Stimulated activated CD4-positive, alpha-beta T cell treated with anti-CD3 and anti-CD28 coated beads, Interleukin-4, amount 100 ng/mL, for 48 hours (primary cell): ENCODE data around the gene C6orf141.

Experiments
- DNase-seq, 2 donors: peaks; one replicate each; pipeline ENCODE4 v3.0.0-alpha.2; 2020; ENCODE audit warnings: low read depth in 2 of 2

Gene C6orf141

DNA sequence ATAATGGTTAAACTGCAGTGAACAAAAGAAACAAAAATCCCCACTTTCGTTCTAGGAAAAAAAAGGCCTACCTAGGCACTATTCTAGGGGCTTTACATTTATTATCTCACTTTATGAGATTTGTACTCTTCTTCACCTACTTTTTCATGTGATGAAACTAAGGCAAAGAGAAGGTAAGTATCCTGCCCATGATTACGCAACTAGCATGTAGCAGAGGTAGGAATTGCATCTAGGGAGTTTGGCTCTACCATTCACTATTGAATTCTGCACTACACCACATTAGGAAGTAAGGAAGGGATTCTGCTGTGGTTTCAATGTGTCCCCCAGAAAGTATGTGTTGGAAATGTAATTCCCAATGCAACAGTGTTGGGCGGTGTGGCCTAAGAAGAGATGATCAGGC is 11.4 kb upstream of the C6orf141 start:
- no peak for DNase-seq

DNA sequence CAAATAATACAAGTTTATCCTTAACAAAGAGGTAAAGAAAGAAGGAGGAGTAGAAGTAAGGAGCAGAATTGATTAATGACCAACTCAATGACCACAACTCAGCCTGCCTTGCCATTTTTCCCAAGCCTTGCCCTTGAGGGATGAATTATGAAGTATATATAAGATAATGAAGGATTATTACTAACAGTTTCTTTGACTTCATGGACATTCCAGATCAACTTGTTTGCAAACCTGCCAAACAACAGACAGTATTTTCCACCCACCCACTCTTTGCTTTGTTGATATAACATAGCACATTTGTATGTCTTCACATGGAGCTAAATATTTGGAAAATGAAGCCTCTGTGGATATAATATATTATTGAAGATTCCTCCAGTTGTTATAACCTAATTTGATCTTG is 9.9 kb upstream of the C6orf141 start:
- no peak for DNase-seq

DNA sequence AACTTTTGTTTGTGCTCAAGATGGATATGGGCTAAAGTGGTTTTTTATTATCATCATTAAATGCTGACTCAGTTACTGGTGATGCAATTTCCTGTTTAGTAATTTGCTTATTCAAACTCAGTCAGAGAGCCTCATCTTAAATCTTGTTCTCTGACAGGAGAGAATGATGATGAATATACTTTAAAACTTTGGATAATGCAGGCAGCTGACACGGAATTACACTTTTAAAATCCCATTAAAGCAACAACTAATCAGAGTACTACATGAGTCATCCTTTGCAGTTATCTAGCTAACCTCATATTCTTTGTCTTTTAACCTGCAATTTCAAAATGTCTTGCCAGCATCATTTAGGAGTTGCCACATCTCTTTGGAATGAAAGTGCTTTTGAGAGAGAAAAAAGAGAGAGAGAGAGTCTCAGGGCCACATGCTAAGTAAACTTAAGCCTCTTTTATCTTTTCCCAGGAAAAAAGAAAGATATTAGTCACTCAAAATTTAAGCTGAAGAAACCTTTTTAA is 9.2 kb upstream of the C6orf141 start:
- DNase-seq = no peak

DNA sequence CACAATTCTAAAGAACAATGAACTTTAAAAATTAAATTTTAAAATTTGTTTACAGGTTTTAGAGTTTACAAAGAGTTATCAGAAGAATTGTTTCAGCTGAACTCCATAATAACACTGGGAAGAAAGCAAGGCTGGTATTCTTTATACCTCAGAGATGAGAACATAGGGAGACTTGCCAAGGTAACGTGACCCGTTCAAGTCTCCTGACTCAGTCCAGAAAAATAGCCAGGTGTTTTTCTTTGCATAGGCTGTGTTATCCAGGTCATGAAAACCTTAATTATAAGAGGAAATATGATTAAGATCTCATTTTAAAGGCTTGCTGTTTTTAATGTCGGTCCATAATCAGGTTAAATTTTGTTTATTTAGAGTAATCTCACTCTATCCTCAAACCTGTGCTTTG is 8.5 kb upstream of the C6orf141 start:
- no peak for DNase-seq

DNA sequence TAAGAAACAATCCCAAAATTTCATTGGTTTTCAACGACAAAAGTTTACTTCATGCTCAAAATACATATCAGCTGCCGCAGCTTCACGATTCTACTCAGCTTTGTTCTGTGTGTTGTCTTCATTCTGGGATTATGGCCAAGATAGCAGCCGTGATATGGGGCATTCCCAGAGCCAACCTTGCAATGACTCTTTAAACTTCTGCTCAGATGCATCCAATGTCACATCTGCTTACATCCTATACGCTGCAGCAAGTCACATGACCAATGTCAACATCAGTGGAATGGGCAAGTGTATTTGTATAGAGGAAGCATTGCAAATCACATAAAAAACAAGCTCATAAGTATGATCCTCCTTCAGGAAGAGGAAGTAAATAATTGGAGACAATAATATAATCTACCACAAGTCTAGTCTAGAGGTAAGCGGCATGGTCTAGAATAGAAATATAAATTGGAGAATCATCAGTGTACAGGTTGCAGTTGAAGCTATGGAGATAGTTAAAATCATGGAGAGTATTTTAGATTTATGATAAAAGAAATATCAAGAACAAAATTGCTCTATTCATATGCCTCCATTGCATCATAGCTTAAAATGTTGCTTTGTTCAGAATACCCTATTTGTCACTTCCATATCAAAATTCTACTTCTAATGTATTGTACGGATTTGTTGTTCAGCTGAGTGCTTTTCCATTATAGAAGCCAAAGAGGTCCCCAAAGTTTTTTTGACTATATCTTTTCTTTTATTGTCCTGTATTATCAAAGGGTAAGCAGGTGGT is 7.2 kb upstream of the C6orf141 start:
- DNase-seq = no peak

DNA sequence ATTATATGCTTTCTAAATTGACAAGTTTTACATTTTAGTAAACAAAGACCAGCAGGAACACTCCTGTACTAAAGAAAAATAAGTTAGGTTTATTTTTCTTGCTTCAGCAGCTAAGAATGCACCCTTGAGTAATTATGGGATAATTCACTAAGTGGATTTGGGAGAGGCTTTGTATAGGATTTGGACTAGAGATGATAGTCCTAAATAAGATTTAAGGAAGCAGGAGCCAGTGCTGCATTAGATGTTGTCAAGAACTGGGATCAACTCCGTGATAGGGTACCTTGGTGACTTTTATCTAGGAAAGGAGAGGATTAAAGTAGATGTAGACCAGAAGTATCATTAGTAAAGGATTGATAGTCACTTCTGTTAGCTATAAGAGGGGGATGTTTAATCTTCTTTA is 4.1 kb upstream of the C6orf141 start:
- DNase-seq = no peak

DNA sequence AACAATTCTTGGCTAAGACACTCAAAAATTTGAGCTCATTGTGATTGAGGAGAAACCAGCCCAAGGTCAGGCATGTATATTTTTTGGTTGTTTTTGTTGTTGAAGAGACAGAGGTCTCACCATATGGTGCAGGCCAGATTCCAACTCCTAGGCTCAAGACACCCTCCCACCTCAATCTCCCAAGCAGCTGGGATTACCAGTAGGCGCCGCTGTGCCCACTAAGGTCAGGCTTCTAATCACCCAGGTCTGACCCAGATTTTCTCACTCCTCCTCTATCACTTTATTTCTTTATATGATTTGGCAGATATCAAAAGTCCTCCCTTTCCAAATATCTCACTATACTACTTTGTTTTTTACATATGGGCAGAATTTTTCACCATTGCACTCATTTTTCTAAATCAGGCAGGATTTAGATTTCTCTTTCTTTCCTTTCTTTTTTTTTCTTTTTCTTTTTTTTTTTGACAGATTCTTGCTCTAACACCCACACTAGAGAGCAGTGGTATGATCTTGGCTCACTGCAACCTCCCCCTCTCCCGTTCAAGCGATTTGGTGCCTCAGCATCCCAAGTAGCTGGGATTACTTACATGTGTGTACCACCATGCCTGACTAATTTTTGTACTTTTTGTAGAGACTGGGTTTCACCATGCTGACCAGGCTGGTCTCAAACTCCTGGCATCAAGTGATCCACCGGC is 1.7 kb upstream of the C6orf141 start:
- no peak for DNase-seq

DNA sequence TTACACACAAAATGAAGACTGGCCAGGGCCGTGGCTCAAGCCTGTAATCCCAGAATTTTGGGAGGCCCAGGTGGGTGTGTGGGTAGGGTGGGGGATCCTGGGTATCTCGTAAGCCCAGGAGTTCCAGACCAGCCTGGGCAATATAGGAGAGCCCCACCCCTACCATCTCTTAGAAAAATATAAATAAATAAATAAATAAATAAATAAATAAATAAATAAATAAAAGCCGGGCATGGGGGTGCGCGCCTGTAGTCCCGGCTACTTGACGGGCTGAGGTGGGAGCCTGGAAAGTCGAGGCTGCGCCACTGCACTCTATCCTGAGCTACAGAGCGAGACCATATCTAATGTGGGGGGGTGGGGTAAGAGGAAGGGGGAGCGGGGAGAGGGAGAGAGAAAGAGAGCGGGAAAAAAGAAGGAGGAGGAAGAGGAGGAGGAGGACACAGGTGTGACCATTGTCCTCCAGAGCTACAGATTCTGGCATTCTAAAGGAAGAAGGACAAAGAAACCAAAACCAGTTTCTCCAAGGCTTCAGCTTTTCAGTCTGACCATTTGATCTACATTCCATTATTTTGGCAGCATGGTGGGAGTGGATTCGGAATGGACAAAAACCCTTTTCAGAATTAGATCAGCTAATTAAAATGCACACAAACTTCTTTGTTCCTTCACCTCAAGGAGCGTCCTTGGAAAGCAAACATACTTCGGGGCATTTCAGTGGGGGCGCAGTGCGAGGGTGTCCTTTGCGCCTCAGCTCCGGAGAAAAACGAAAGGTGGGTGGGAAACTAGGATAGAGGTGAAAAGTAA is 577 bp upstream of the C6orf141 start:
- DNase-seq = no peak

DNA sequence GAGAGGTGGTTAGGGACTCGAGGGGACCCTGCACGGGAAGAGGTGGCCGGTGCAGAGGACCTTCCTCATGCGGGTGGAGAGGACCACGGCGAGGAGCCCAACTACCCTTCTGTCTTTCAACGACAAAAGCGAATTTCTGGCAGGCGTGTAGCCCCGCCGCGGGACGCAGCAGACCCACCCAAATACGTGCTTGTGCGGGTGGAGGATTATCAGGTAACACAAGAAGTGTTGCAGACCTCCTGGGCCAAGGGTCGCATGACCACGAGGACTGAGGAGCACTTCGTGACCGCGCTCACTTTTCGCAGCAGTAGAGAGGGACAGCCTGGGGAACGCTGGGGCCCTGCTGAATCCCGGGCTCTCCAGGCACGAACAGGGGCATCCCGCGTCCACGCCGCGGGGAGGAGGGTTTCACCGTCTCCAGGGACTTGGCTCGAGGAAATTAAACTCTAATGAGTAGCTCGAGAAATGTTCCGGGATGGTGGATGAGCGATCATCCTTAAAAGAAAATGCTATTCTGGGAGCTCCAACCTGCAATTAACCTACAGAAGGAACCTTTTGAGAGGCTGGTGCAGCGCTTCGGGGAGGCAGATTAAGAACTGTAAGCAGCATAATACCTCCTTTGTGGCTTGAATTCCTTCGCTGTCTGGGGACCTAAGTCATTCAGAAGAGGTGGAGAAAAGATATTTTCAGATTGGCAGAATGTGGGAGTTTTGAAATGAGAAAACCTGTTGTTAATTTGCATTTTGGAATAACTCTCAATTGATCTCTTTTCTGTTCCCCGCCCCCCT is 804 bp downstream of the C6orf141 start:
- no peak for DNase-seq

DNA sequence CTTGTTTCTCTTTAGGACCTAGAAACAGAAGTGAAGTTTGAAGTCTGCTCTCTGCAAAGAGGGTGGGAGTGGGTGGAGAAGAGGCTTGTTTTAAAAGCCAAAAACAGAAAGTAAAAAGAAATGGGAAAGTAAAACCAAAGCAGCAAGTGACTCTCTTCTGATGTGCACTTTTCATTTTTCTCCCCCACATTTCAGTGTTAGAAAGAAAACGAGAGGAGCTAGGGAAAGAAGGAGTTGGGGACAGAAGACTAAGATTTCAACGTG is 1.3 kb downstream of the C6orf141 start:
- DNase-seq = no peak

DNA sequence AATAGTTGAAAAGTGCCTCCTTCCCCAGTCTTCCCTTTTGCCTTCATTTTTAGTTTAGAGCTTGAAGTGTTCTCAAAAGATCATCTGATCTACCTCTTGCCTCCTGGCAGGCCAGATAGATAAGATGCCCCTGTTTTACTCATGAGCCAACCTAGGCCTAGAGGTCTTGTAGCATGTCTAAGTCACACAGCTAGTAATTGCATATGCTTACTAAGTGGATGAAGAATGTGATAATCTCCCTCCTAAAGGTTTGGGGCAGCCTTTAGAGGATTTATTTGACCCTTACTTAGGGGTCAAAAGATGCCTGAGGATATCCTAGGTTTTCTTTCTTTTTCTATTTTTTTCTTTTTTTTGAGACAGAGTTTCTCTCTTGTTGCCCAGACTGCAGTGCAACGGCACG is 2.1 kb downstream of the C6orf141 start:
- DNase-seq = no peak

DNA sequence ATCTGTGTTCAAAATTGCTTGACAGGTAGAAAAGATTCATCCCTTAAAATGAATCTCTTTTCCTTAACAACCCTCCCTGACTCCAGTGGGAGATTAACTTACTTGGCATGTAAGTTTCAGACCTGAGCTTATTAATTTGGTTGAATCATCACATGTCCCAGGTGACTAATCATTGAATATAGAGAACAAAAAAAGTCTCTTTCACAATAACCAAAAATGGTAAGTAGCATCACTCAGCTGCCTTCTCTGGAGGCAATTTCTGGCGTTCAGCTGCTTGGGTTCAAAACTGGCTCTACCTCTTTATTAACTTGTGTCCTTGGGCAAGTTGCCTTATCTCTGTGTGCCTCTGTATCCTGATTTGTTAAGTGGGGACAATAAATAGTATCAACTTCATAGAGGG is 2.9 kb downstream of the C6orf141 start:
- no peak for DNase-seq

DNA sequence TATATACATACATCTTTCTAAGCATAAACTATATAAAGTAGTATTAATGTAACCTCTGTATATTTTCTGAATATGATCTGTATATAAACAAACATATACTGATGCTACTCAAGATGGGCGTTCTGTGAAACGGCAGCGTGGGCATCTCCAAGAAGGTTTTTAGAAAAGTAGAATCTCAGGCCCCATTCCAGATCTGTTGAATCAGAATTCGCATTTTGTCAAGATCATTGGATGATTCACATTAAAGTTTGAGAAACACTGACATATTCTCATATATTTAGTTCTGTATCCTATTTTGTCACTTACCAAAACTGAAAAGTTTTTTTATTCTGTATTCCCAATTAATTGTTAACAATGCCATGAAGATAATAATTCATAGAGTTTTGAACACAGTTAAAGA is 5.5 kb downstream of the C6orf141 start:
- DNase-seq = no peak

DNA sequence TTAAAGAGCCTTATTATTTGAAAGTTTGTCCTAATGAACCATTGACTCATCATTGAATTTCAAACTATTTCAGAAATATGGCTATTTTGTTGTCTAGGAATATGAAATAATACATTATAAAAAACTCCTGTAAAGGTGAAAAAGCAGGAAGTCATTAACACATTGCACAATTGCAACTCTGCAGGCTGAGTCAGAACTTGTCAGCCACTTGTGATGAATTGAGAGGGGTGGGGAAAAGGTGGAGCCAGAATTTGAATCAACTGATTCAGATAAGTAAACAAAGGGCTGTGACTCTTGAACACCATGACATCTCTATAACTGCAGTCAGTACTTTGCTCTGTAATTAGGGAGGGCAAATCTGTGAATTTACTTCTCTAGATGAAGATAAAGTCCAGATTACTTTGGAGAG is 6.0 kb downstream of the C6orf141 start:
- DNase-seq = no peak

DNA sequence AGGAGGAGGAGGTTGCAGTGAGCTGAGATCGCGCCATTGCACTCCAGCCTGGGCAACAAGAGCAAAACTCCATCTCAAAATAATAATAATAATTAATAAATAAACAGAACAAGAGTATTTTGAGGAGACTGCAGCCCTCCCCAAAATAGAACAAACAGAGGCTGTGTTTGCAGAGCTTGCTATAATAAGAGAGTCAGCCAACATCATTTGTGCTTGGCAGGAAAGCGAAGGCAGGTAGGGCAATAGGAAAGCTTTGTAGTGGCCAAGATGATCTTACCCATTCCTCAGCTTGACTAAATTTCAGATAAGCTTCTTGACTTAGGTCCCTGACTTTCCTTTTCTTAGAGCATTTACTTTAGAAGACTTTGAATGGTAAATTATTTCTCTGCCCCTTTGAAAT is 6.7 kb downstream of the C6orf141 start:
- no peak for DNase-seq

DNA sequence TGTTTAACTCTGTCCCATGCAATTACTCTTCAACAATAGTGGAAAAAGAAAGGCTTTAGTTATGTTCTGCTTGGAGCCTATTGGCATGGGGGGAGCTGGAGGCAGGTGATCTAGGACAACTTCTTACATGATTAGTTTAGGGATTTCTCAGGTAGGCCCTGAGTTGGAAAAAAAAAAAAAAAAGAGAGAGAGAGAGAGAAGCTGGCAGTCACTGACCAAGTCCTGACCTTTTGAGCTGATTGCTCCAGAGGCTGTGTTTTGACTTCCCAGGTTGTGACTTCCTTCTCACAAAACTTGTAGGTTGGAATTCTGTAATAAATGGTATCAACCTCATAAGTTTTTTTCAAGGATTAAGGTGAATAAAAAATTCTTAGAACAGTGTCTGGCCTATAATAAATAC is 7.8 kb downstream of the C6orf141 start:
- no peak for DNase-seq

DNA sequence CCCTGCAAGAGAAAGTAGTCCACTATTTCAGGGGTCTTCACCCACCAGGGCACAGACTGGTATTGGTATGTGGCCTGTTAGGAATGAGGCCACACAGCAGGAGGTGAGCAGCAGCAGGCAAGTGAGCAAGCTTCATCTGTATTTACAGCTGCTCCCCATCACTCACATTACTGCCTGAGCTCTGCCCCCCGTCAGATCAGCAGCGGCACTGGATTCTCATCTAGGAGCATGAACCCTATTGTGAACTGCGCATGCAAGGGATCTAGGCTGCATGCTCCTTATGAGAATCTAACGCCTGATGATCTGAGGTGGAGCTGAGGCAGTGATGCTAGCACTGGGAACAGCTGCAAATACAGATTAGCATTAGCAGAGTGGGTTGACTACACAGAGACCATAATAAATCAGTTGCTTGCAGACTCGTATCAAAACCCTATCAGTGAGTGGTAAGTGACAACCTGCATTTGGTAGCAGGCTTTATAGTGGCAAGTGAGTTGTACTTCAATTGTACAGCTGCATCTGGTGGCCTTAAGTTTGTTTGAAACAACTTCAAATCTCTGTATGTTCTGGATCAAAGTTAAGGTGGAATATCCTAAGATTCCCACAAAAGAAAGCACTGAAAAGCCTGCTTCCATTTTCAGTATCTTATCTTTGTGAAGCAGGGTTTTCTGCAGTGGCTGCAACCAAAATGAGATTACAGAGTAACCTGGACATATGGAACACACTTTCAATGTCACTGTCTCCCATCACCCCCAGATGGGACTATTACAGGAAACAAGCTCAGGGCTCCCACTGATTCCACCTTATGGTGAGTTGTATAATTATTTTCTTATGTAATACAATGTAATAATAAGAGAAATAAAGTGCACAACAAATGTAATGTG is 12.8 kb downstream of the C6orf141 start:
- DNase-seq = no peak

DNA sequence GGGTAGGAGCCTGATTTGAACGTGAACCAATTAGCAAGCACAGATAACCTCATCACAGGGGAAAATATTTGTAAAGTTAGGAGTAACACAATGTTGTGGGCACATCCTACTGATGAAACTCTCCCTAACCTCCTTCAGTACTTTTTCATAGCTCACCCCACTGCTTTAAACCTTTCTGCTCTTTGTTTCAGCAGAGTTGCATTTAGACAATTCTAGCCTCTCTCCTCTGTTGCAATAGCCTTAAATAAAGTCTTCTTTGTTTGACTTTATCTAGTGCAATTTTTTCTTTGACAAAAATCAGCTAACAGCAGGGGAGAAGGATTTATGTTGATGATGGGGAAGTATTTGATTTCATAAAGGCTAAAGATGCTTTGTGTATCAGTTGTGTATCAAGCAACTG is 14.1 kb downstream of the C6orf141 start:
- no peak for DNase-seq

DNA sequence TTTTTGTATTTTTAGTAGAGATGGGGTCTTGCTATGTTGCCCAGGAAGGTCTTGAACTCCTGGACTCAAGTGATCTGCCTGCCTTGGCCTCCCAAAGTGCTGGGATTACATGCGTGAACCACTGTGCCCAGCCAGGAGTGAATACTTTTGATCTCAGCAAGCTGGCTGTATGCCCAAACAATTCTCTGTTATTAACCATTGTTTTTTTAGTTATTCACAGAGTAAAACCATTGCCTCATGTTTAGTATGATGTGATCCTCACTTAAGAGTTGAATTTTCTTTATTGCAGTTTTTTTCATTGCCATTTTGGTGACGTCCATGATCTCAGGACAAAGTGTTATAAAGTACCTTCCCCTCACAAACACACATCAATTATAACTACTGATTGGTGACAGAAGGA is 14.8 kb downstream of the C6orf141 start:
- no peak for DNase-seq

DNA sequence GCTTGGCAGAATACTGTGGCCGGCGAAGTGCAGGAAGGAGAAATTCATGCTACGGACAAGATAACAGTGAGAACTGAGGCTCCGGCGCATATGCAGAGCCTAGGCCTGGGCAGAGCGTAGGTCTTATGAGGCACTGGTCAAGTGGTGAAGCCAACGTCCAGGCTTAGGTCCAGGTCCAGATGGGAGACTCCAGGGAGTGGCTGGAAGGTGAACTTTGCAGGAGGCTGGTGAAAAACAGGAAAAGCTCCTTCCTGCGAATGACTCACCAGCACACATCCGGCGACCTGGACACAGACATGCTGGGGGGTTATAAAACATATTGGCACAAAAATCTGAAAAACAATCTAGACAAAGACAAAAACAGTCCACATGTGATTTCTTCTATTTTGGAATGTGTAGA is 15.4 kb downstream of the C6orf141 start:
- no peak for DNase-seq

DNA sequence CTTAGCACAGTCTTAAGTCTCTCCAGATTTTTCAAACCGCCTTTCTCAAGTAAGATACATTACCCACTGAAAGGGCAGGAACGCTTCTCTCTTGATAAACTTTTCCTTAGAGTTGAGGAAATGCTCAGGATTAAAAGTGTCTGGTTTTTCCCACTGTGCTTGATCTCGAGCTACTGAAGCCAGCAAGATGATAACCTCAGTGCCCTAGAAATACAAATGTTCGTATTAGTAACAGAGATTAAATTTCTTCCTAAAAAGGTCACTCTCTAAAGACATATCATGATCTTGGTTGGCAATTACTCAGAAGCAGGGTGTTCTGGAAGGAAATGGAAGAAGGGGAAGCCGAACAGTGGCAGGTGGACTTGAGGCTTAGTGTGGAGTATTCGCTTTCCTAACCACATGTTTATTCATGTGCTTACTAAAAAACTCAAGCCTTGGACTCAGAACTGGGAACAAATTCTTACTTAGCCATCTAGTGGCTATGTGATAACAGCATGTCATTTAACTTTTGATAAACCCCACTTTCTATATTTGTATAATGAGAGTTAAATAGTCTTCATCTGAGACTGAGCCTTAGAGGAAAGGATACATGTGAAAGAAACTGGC is 20.1 kb downstream of the C6orf141 start:
- DNase-seq = no peak
